Measurements from ENCODE around the gene ZNF135.

ZNF135 gene

GRCh38 chr19:58097349-58097748 is 38.3 kb downstream of the ZNF135 start:
- Histone ChIP-seq H3K36me3 (ENCODE audit: control insufficient read depth in 2 of 2, insufficient read depth in 1 of 2, low read length in 2 of 2) (peaks cover 0 to 22% of the 10 kb centered on the region in 2 experiments; a peak in 2 of 3 replicates), H3K4me3 (ENCODE audit: low read depth, low read length) (peak overlapping the region; percentile 98), H3K4me1 (ENCODE audit: control insufficient read depth, insufficient read depth, low read length) (no peaks in the 10 kb centered on the region), H3K9me3 (ENCODE audit: control insufficient read depth, insufficient read depth, low read depth, low read length) (peaks cover 6% of the 10 kb centered on the region), H3K27ac (ENCODE audit: extremely low read depth, low read depth, low read length) (no peak overlapping the region)
- ChIA-PET POLR2A (no interaction called here), CTCF (no interaction called here)
- TF ChIP-seq ZNF791 (tag by site-specific recombination; IDR thresholded peaks at IDR 0.05) (no peak), ZSCAN5A (tag by site-specific recombination; IDR thresholded peaks at IDR 0.05) (no peak), GLI4 (tag by site-specific recombination; IDR thresholded peaks at IDR 0.05) (no peak), ZBTB48 (tag by site-specific recombination; IDR thresholded peaks at IDR 0.05) (no peak), ZNF174 (tag by site-specific recombination; IDR thresholded peaks at IDR 0.05) (no peak), WT1 (tag by site-specific recombination; IDR thresholded peaks at IDR 0.05) (no peak), ZNF202 (tag by site-specific recombination; IDR thresholded peaks at IDR 0.05; ENCODE audit: borderline replicate concordance) (no peak), GLIS1 (tag by site-specific recombination; IDR thresholded peaks at IDR 0.05) (no peak), ZNF280C (tag by site-specific recombination; IDR thresholded peaks at IDR 0.05) (no peak), TSHZ1 (tag by site-specific recombination; IDR thresholded peaks at IDR 0.05; ENCODE audit: borderline replicate concordance) (no peak), ZNF629 (tag by site-specific recombination; IDR thresholded peaks at IDR 0.05) (no peak), ZNF239 (tag by site-specific recombination; IDR thresholded peaks at IDR 0.05) (no peak), ZNF133 (tag by site-specific recombination; IDR thresholded peaks at IDR 0.05) (no peak), ZNF426 (tag by site-specific recombination; IDR thresholded peaks at IDR 0.05) (no peak), ZNF184 (tag by site-specific recombination; IDR thresholded peaks at IDR 0.05) (no peak), ZNF548 (tag by site-specific recombination; IDR thresholded peaks at IDR 0.05) (no peak), ZNF544 (tag by site-specific recombination; IDR thresholded peaks at IDR 0.05) (no peak)

GRCh38 chr19:58097781-58098681 is 38.9 kb downstream of the ZNF135 start, which contains the start of gene ZSCAN18:
TSS of gene ZSCAN18 (minus strand) at chr19:58098231. CDS start at chr19:58090267, 7,964 bp downstream.
- peak within 1 kb of the TSS; percentile 98 for H3K4me3 ChIP-seq (ENCODE audit: low read depth, low read length)
- peaks cover 6% of the 10 kb centered on the region for H3K9me3 ChIP-seq (ENCODE audit: control insufficient read depth, insufficient read depth, low read depth, low read length)
- peak within 1 kb of the TSS; percentile 44; the same call in 1 of the 2 replicates for H3K27ac ChIP-seq (ENCODE audit: extremely low read depth, low read depth, low read length)
- ChIA-PET POLR2A (interaction anchor here (1.1 kb wide), 1 partner anchor 85 kb away, joined by 3 read pairs; the partner anchor contains the start of gene ZNF274), CTCF (no interaction called here)
- peaks cover 0 to 22% of the 10 kb centered on the region in 2 experiments; a peak in 2 of 3 replicates for H3K36me3 ChIP-seq (ENCODE audit: control insufficient read depth in 2 of 2, insufficient read depth in 1 of 2, low read length in 2 of 2)
- H3K4me1 ChIP-seq (ENCODE audit: control insufficient read depth, insufficient read depth, low read length), result no peaks in the 10 kb centered on the region
- TF ChIP-seq GLIS2 (tag by site-specific recombination; IDR thresholded peaks at IDR 0.05) (peak; percentile 71), ZBTB20 (tag by site-specific recombination; IDR thresholded peaks at IDR 0.05) (0 out of 2 replicates have a peak, but pooled peaks have one; percentile 23), ZNF366 (tag by site-specific recombination; conservative IDR thresholded peaks at IDR 0.05) (peak; percentile 58; the same call in 1 of the 2 replicates), ZFP41 (tag by site-specific recombination; IDR thresholded peaks at IDR 0.05; ENCODE audit: borderline replicate concordance) (no peak), ZNF843 (tag by site-specific recombination; IDR thresholded peaks at IDR 0.05) (peak; percentile 32), ZNF266 (tag by site-specific recombination; IDR thresholded peaks at IDR 0.05; ENCODE audit: low read depth) (no peak), PBX3 (CRISPR knock-in tag; IDR thresholded peaks at IDR 0.05) (peak; percentile 91; the same call in 1 of the 2 replicates), ZNF692 (tag by site-specific recombination; IDR thresholded peaks at IDR 0.05) (peak; percentile 79)

Data from HEK293 (cell line).